ENCODE data around the gene TES.

The TES gene

GRCh38 chr7:116210345-116211005 lies at the start of gene TES:
TES (plus strand) TSS chr7:116210539; CDS start chr7:116210708, 169 bp downstream.
- in situ Hi-C loops (cut with MboI; ENCODE audit: low sequenced_read_pairs), result no loop called here
- Histone ChIP-seq H3K4me1 (peaks cover 5% of the 10 kb centered on the region; the same call in 1 of the 2 replicates), H3K36me3 (replicated peaks) (no peaks in the 10 kb centered on the region), H3K27me3 (ENCODE audit: low read depth) (no peaks in the 10 kb centered on the region), H3K9me3 (no peaks in the 10 kb centered on the region), H3K4me3 (peak within 1 kb of the TSS; percentile 54)
- peak; percentile 61 to 74 for DNase-seq (ENCODE audit: low spot score in 2 of 2)

- Histone ChIP-seq H3K9me3 (no peaks in the 10 kb centered on the region), H3K4me1 (no peaks in the 10 kb centered on the region), H3K4me3 (no peak overlapping the region), H3K36me3 (replicated peaks) (no peaks in the 10 kb centered on the region), H3K27me3 (ENCODE audit: low read depth) (peaks cover 5% of the 10 kb centered on the region; the same call in 1 of the 2 replicates)
- no peak for DNase-seq (ENCODE audit: low spot score in 2 of 2)
- in situ Hi-C loops (cut with MboI; ENCODE audit: low sequenced_read_pairs), result loop anchor here (25.0 kb wide), 1 partner anchor 651 kb away; no protein-coding TSS in a partner anchor
Observed at GRCh38 chr7:116161728-116162127, 48.6 kb upstream of the TES start.

- Histone ChIP-seq H3K4me1 (no peaks in the 10 kb centered on the region), H3K9me3 (no peaks in the 10 kb centered on the region)
- in situ Hi-C loops (cut with MboI; ENCODE audit: low sequenced_read_pairs), result loop anchor here (25.0 kb wide), 1 partner anchor 650 kb away; no protein-coding TSS in a partner anchor
Observed at GRCh38 chr7:116162254-116162653, 48.1 kb upstream of the TES start.

GRCh38 chr7:116162992-116163391 lies 47.3 kb upstream of the TES start:
- no peak overlapping the region for H3K4me3 ChIP-seq
- DNase-seq (ENCODE audit: low spot score in 2 of 2), result peak in 1 of 2 experiments; percentile 5
- H3K9me3 ChIP-seq, result no peaks in the 10 kb centered on the region
- H3K4me1 ChIP-seq, result no peaks in the 10 kb centered on the region
- H3K36me3 ChIP-seq (replicated peaks), result no peaks in the 10 kb centered on the region
- H3K27me3 ChIP-seq (ENCODE audit: low read depth), result peaks cover 5% of the 10 kb centered on the region; the same call in 1 of the 2 replicates
- in situ Hi-C loops (cut with MboI; ENCODE audit: low sequenced_read_pairs), result loop anchor here (25.0 kb wide), 1 partner anchor 649 kb away; no protein-coding TSS in a partner anchor

More at GRCh38 chr7:116162254-116162653, 48.1 kb upstream of the TES start:
- Histone ChIP-seq H3K36me3 (replicated peaks) (no peaks in the 10 kb centered on the region), H3K27me3 (ENCODE audit: low read depth) (peaks cover 5% of the 10 kb centered on the region; the same call in 1 of the 2 replicates), H3K4me3 (no peak overlapping the region)
- no peak for DNase-seq (ENCODE audit: low spot score in 2 of 2)

GRCh38 chr7:116164552-116165306 lies 45.6 kb upstream of the TES start:
- in situ Hi-C loops (cut with MboI; ENCODE audit: low sequenced_read_pairs), result loop anchor here (25.0 kb wide), 1 partner anchor 648 kb away; no protein-coding TSS in a partner anchor

GRCh38 chr7:116165717-116166116 lies 44.6 kb upstream of the TES start:
- no peaks in the 10 kb centered on the region for H3K36me3 ChIP-seq (replicated peaks)
- in situ Hi-C loops (cut with MboI; ENCODE audit: low sequenced_read_pairs), result loop anchor here (25.0 kb wide), 1 partner anchor 647 kb away; no protein-coding TSS in a partner anchor
- no peaks in the 10 kb centered on the region for H3K9me3 ChIP-seq
- H3K27me3 ChIP-seq (ENCODE audit: low read depth), result no peaks in the 10 kb centered on the region; the same call in 1 of the 2 replicates
- no peaks in the 10 kb centered on the region for H3K4me1 ChIP-seq
- no peak for DNase-seq (ENCODE audit: low spot score in 2 of 2)
- no peak overlapping the region for H3K4me3 ChIP-seq

More at GRCh38 chr7:116164552-116165306, 45.6 kb upstream of the TES start:
- no peak for DNase-seq (ENCODE audit: low spot score in 2 of 2)
- Histone ChIP-seq H3K9me3 (no peaks in the 10 kb centered on the region), H3K4me3 (no peak overlapping the region), H3K36me3 (replicated peaks) (no peaks in the 10 kb centered on the region), H3K27me3 (ENCODE audit: low read depth) (no peaks in the 10 kb centered on the region), H3K4me1 (no peaks in the 10 kb centered on the region)

- DNase-seq (ENCODE audit: low spot score in 2 of 2), result no peak
- H3K27me3 ChIP-seq (ENCODE audit: low read depth), result no peaks in the 10 kb centered on the region; the same call in 1 of the 2 replicates
- no peaks in the 10 kb centered on the region for H3K4me1 ChIP-seq
- H3K36me3 ChIP-seq (replicated peaks), result no peaks in the 10 kb centered on the region
- in situ Hi-C loops (cut with MboI; ENCODE audit: low sequenced_read_pairs), result loop anchor here (25.0 kb wide), 1 partner anchor 646 kb away; no protein-coding TSS in a partner anchor
- no peak overlapping the region for H3K4me3 ChIP-seq
- H3K9me3 ChIP-seq, result no peaks in the 10 kb centered on the region
Observed at GRCh38 chr7:116166156-116166555, 44.2 kb upstream of the TES start.

GRCh38 chr7:116167177-116167576 lies 43.2 kb upstream of the TES start:
- Histone ChIP-seq H3K36me3 (replicated peaks) (no peaks in the 10 kb centered on the region), H3K4me3 (no peak overlapping the region), H3K27me3 (ENCODE audit: low read depth) (no peaks in the 10 kb centered on the region; the same call in 1 of the 2 replicates), H3K9me3 (no peaks in the 10 kb centered on the region), H3K4me1 (no peaks in the 10 kb centered on the region)
- peak in 1 of 2 experiments; percentile 13 for DNase-seq (ENCODE audit: low spot score in 2 of 2)
- in situ Hi-C loops (cut with MboI; ENCODE audit: low sequenced_read_pairs), result loop anchor here (25.0 kb wide), 1 partner anchor 645 kb away; no protein-coding TSS in a partner anchor

- no peaks in the 10 kb centered on the region for H3K9me3 ChIP-seq
- in situ Hi-C loops (cut with MboI; ENCODE audit: low sequenced_read_pairs), result loop anchor here (25.0 kb wide), 1 partner anchor 643 kb away; no protein-coding TSS in a partner anchor
- H3K27me3 ChIP-seq (ENCODE audit: low read depth), result no peaks in the 10 kb centered on the region; the same call in 1 of the 2 replicates
- H3K4me1 ChIP-seq, result no peaks in the 10 kb centered on the region
- no peak for DNase-seq (ENCODE audit: low spot score in 2 of 2)
- H3K36me3 ChIP-seq (replicated peaks), result no peaks in the 10 kb centered on the region
- no peak overlapping the region for H3K4me3 ChIP-seq
Observed at GRCh38 chr7:116169060-116169459, 41.3 kb upstream of the TES start.

- no peaks in the 10 kb centered on the region for H3K4me1 ChIP-seq
Observed at GRCh38 chr7:116170180-116170579, 40.2 kb upstream of the TES start.

GRCh38 chr7:116171094-116171493 lies 39.2 kb upstream of the TES start:
- Histone ChIP-seq H3K4me3 (no peak overlapping the region), H3K36me3 (replicated peaks) (no peaks in the 10 kb centered on the region), H3K9me3 (no peaks in the 10 kb centered on the region), H3K27me3 (ENCODE audit: low read depth) (no peaks in the 10 kb centered on the region; the same call in 1 of the 2 replicates), H3K4me1 (no peaks in the 10 kb centered on the region)
- no peak for DNase-seq (ENCODE audit: low spot score in 2 of 2)
- in situ Hi-C loops (cut with MboI; ENCODE audit: low sequenced_read_pairs), result loop anchor here (25.0 kb wide), 1 partner anchor 641 kb away; no protein-coding TSS in a partner anchor

More at GRCh38 chr7:116170180-116170579, 40.2 kb upstream of the TES start:
- in situ Hi-C loops (cut with MboI; ENCODE audit: low sequenced_read_pairs), result loop anchor here (25.0 kb wide), 1 partner anchor 642 kb away; no protein-coding TSS in a partner anchor
- Histone ChIP-seq H3K4me3 (no peak overlapping the region), H3K9me3 (no peaks in the 10 kb centered on the region), H3K36me3 (replicated peaks) (no peaks in the 10 kb centered on the region), H3K27me3 (ENCODE audit: low read depth) (no peaks in the 10 kb centered on the region; the same call in 1 of the 2 replicates)
- no peak for DNase-seq (ENCODE audit: low spot score in 2 of 2)

- H3K4me3 ChIP-seq, result no peak overlapping the region
- in situ Hi-C loops (cut with MboI; ENCODE audit: low sequenced_read_pairs), result loop anchor here (25.0 kb wide), 1 partner anchor 640 kb away; no protein-coding TSS in a partner anchor
- no peak for DNase-seq (ENCODE audit: low spot score in 2 of 2)
- H3K27me3 ChIP-seq (ENCODE audit: low read depth), result no peaks in the 10 kb centered on the region; the same call in 1 of the 2 replicates
- no peaks in the 10 kb centered on the region for H3K36me3 ChIP-seq (replicated peaks)
- H3K9me3 ChIP-seq, result no peaks in the 10 kb centered on the region
- no peaks in the 10 kb centered on the region for H3K4me1 ChIP-seq
Observed at GRCh38 chr7:116172353-116172752, 38.0 kb upstream of the TES start.
